GM13977 (cell line): Measurements from ENCODE around the gene PCBP4.

Experiments used
- DNase-seq: peaks from one replicate; pipeline ENCODE4 v3.0.0; 2012; ENCODE audit warnings: low spot score
- in situ Hi-C: fragments of 300-500 bp; cut with MboI; formaldehyde crosslinking; loops from one replicate; pipeline ENCODE4 v1.12.0; 2022; ENCODE audit warnings: low sequenced_read_pairs, low pct_unique_long_range_greater_than_20kb, mixed read lengths, inconsistent platforms; ENCODE audit not compliant: unreplicated experiment
- TF ChIP-seq, protein P1 (sequence below): IDR thresholded peaks from 2 replicates; pipeline ENCODE4 v1.5.1; 2012; ENCODE audit warnings: mild to moderate bottlenecking, control low read depth; ENCODE audit not compliant: insufficient read depth; ENCODE audit errors: extremely low read depth, missing control alignments

PCBP4 gene

DNA sequence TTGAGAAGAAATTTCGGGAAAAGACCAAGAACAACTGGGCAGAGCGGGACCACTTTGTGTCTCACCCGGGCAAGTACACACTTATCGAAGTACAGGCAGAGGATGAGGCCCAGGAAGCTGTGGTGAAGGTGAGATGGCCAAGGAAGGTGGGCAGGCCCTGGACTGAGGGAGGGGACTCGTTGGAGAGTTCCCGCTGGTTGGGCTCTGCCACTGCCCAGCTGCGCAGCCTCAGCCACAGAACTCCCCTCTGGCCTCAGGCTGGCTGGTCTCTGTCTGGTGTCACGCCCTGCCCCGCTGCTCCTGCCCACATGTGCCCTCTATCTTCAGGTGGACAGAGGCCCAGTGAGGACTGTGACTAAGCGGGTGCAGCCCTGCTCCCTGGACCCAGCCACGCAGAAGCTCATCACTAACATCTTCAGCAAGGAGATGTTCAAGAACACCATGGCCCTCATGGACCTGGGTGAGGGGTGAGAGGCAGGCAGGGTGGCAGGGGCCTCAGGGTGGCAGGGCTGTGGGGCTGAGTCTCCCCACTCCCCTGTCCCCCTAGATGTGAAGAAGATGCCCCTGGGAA is 22.7 kb downstream of the PCBP4 start:
- TF ChIP-seq, protein P1, sequence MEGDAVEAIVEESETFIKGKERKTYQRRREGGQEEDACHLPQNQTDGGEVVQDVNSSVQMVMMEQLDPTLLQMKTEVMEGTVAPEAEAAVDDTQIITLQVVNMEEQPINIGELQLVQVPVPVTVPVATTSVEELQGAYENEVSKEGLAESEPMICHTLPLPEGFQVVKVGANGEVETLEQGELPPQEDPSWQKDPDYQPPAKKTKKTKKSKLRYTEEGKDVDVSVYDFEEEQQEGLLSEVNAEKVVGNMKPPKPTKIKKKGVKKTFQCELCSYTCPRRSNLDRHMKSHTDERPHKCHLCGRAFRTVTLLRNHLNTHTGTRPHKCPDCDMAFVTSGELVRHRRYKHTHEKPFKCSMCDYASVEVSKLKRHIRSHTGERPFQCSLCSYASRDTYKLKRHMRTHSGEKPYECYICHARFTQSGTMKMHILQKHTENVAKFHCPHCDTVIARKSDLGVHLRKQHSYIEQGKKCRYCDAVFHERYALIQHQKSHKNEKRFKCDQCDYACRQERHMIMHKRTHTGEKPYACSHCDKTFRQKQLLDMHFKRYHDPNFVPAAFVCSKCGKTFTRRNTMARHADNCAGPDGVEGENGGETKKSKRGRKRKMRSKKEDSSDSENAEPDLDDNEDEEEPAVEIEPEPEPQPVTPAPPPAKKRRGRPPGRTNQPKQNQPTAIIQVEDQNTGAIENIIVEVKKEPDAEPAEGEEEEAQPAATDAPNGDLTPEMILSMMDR, result no peak
- in situ Hi-C loops, result no loop called here
- DNase-seq, result no peak

DNA sequence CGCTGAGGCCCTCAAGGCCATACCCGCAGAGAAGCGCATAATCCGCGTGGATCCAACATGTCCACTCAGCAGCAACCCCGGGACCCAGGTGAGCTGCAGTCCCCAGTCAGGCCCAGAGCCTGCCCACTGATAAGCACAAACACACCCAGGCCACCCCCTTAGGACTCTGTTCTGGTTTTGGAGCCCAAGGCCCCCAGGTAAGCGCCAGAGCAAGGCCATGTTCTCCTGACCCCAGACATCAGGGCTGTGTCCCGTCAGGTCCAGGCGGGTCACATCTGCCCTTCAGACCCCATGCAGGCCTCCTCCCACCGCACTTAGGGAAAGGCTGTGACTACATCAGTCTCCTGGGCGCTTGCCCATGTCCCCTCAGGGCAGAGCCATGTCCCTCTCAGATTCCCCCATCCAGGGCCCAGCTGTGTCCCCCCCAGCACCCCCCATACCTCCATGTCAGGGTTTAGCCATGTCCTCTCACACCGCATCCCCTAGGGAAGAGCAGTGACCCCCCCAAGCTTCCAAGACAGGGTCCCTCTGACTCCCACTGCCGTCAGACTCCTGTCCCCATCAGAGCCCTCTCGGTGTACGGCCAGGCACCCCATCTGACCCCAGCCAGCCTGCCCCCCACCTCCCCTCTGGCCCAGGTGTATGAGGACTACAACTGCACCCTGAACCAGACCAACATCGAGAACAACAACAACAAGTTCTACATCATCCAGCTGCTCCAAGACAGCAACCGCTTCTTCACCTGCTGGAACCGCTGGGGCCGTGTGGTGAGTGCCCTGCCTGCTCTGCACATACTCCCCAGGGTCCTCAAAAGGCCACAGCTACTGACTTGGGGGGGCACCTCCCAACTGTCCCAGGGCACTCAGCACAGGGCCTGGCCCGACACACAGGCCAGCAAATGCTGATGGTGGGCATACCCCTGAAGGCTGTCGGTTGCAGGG is 23.5 kb downstream of the PCBP4 start:
- TF ChIP-seq, protein P1, result no peak
- DNase-seq, result no peak
- in situ Hi-C loops, result no loop called here

DNA sequence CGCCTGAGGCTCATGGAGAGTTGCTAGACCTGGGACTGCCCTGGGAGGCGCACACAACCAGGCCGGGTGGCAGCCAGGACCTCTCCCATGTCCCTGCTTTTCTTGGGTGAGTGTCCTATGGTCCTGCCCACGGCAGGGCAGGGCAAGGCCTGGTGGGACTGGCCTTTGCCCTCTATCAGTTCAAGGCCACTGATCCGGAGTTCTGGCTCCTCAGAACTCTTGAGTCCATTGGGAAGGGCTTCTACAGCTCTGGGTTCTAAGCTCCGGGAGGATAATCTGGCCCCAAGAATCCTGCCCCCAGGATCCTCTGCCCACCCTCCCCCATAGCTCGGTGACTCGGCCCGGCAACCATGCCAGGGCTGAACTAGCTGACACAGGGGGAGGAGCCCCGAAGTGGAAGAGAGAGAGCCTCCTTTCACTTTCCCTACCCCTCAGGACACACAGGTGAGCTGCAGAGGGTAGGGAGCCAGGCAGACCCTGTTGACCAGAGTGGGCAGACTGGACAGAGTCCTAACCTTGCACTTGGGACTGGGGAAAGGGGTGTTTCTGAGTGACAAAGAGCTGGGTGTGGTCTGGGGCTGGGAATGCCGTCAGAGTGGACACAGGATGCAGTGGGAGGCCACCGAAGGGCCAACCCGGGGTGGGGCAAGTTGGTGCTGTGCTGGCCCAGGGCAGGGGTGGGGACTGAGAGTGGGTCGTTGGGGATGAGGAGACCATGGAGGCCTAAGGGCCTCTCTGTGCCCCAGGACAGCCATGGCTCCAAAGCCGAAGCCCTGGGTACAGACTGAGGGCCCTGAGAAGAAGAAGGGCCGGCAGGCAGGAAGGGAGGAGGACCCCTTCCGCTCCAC is 24.4 kb downstream of the PCBP4 start:
- TF ChIP-seq, protein P1, result no peak
- in situ Hi-C loops, result no loop called here
- peak; percentile 86 for DNase-seq

DNA sequence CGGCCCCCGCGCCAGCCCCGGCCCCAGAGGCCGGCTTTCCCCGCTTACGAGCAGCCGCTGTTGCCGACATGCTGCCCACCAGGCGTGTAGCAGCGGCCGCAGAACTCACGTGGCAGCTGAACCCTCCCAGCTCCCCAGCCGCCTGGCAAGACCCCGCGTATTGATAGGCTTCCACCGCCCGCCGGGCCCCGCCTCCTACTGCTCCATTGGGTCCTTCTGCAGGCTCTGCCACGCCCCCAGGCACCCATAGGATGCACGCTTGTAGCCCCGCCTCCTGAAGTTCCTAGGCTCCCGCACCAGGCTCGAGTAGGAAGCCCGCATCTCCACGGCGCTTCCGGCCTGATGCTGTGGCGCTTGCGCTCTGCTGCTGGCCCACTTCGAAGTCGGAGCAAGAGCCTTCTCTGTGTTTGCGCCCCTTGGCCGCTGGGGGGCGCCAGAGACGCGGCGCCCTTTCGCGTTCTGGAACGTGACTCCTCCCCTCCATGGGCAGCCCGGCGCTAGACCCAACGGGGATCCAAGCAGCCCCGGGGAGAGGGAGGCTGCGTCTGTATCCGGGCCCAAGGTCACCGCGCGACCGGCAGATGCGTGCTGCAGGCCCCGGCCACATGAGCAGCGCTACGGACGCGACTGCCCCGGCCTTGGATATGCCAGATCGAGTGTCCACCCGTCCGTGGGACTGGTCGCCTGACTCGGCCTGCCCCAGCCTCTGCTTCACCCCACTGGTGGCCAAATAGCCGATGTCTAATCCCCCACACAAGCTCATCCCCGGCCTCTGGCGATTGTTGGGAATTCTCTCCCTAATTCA is 25.3 kb downstream of the PCBP4 start, which contains the start of the genes PARP3 and RRP9:
Gene PARP3, plus strand, starts transcription at position 566 of the 805 bp plus-strand sequence. CDS start 993 bp downstream, outside the sequence.
Gene RRP9, minus strand, starts transcription at position 107 of the 805 bp plus-strand sequence. Its CDS starts 37 bp downstream, at position 70.
- TF ChIP-seq, protein P1, result peak; percentile 99
- in situ Hi-C loops, result no loop called here
- peak; percentile 99 for DNase-seq

DNA sequence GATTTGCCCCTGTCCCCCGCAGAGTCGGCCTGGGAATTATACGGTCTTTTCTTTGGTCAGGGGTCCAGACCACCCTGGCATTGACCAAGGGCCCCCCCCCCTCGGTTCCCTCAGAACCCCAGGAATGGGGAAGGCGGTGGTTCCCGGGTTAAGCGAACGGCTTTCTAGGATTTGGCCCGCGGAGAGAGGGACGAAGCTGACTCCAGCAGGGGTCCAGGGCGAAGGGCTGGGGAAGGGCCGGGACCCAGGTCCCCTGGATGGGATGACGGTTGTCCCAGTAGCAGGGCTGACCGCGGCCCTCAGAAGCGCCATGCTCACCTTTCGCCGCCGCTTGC is 25.8 kb downstream of the PCBP4 start:
- TF ChIP-seq, protein P1, result no peak
- DNase-seq, result no peak
- in situ Hi-C loops, result no loop called here
